Endometrium (tissue), 2 donors: ENCODE results near the gene CDH2.

Experiments used
- FAIRE-seq: peaks from 2 replicates; lab custom pipeline; 2012; peaks lifted over from hg19 to GRCh38; lab: Jason Lieb, UNC
- donor health status: control.
- donor health status: control.

CDH2 gene

DNA sequence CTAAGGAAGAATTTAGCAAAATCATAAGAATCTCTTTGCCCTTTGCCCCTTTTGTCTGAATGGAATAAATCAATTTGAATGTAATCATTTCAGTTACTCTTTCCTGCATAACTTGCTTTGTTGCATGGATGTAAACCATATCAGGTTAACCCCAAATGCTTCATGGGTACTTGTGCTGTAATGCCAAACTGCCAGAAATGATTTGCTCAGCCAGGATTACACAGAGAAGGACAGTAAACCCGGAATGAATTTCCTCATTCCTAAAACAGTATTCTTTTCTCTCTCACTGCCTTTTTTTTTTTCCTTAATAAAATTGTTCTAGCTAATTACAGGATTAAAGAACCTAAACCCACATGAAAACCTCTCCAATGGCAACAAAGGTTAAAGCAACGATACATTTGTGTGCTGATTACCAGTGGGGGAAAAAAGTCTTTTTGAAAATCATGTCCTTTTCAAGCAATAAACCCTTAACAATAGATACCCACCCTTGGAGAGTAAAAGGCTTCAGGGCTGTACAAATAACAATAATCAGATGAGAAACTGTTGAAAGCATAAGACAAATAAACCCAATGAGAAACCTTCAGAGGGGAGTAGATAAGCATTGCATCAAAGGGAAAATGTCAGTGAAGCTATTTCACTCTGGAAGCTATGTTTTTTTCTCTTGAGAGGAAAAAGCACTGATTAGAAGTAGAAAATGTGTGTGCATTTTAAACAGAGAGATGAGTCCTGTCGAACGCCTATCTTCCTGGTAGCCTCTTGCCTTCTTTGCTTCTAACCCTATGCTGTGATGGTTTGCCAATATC, 275.3 kb downstream of the CDH2 start:
- FAIRE-seq, result no peak
